ENCODE results near the gene RAP2A.

DNA sequence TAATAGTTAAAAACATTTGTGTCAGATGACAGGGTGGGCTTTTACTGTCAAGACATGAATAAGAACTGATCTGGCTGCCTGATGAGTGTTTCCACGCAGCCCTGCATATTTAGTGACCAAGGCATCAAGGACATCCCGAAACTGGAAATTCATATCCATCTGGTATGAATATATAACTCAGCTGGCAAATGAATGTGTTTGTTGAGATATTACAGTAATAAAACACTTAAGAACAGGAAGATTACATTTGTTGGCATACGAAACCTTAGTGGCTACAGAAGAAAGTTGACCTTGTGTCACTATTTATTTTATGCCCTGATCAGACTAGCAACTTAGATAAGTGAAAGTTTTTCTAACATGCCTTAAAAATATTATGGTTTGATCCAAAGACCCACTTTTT is 32.8 kb downstream of the RAP2A start:
- TF ChIP-seq, protein P1, sequence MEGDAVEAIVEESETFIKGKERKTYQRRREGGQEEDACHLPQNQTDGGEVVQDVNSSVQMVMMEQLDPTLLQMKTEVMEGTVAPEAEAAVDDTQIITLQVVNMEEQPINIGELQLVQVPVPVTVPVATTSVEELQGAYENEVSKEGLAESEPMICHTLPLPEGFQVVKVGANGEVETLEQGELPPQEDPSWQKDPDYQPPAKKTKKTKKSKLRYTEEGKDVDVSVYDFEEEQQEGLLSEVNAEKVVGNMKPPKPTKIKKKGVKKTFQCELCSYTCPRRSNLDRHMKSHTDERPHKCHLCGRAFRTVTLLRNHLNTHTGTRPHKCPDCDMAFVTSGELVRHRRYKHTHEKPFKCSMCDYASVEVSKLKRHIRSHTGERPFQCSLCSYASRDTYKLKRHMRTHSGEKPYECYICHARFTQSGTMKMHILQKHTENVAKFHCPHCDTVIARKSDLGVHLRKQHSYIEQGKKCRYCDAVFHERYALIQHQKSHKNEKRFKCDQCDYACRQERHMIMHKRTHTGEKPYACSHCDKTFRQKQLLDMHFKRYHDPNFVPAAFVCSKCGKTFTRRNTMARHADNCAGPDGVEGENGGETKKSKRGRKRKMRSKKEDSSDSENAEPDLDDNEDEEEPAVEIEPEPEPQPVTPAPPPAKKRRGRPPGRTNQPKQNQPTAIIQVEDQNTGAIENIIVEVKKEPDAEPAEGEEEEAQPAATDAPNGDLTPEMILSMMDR (IDR thresholded peaks at IDR 0.05; ENCODE audit: low read depth, low read length, missing input control) = no peak
- TF ChIP-seq, protein P2, sequence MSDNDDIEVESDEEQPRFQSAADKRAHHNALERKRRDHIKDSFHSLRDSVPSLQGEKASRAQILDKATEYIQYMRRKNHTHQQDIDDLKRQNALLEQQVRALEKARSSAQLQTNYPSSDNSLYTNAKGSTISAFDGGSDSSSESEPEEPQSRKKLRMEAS (IDR thresholded peaks at IDR 0.05) = no peak
- no peak for TF ChIP-seq JUND (IDR thresholded peaks at IDR 0.05)
- TF ChIP-seq RAD21 (IDR thresholded peaks at IDR 0.05) = no peak
- TF ChIP-seq HNF4G (IDR thresholded peaks at IDR 0.05) = no peak
- no peak for TF ChIP-seq YY1 (IDR thresholded peaks at IDR 0.05)
- TF ChIP-seq, protein P3, sequence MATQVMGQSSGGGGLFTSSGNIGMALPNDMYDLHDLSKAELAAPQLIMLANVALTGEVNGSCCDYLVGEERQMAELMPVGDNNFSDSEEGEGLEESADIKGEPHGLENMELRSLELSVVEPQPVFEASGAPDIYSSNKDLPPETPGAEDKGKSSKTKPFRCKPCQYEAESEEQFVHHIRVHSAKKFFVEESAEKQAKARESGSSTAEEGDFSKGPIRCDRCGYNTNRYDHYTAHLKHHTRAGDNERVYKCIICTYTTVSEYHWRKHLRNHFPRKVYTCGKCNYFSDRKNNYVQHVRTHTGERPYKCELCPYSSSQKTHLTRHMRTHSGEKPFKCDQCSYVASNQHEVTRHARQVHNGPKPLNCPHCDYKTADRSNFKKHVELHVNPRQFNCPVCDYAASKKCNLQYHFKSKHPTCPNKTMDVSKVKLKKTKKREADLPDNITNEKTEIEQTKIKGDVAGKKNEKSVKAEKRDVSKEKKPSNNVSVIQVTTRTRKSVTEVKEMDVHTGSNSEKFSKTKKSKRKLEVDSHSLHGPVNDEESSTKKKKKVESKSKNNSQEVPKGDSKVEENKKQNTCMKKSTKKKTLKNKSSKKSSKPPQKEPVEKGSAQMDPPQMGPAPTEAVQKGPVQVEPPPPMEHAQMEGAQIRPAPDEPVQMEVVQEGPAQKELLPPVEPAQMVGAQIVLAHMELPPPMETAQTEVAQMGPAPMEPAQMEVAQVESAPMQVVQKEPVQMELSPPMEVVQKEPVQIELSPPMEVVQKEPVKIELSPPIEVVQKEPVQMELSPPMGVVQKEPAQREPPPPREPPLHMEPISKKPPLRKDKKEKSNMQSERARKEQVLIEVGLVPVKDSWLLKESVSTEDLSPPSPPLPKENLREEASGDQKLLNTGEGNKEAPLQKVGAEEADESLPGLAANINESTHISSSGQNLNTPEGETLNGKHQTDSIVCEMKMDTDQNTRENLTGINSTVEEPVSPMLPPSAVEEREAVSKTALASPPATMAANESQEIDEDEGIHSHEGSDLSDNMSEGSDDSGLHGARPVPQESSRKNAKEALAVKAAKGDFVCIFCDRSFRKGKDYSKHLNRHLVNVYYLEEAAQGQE (IDR thresholded peaks at IDR 0.05) = no peak
- TF ChIP-seq TAF1 (conservative IDR thresholded peaks at IDR 0.05) = no peak
- TF ChIP-seq, protein P4, sequence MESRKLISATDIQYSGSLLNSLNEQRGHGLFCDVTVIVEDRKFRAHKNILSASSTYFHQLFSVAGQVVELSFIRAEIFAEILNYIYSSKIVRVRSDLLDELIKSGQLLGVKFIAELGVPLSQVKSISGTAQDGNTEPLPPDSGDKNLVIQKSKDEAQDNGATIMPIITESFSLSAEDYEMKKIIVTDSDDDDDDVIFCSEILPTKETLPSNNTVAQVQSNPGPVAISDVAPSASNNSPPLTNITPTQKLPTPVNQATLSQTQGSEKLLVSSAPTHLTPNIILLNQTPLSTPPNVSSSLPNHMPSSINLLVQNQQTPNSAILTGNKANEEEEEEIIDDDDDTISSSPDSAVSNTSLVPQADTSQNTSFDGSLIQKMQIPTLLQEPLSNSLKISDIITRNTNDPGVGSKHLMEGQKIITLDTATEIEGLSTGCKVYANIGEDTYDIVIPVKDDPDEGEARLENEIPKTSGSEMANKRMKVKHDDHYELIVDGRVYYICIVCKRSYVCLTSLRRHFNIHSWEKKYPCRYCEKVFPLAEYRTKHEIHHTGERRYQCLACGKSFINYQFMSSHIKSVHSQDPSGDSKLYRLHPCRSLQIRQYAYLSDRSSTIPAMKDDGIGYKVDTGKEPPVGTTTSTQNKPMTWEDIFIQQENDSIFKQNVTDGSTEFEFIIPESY (IDR thresholded peaks at IDR 0.05) = no peak
- no peak for TF ChIP-seq FOXA1 (IDR thresholded peaks at IDR 0.05)
- no peak for TF ChIP-seq SP1 (IDR thresholded peaks at IDR 0.05)
- no peak for TF ChIP-seq NR2F2 (IDR thresholded peaks at IDR 0.05)
- TF ChIP-seq, protein P5, sequence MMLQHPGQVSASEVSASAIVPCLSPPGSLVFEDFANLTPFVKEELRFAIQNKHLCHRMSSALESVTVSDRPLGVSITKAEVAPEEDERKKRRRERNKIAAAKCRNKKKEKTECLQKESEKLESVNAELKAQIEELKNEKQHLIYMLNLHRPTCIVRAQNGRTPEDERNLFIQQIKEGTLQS (IDR thresholded peaks at IDR 0.05) = no peak
- no peak for TF ChIP-seq GABPA (IDR thresholded peaks at IDR 0.05 in 1 of 2, conservative IDR thresholded peaks at IDR 0.05 in 1 of 2)

Measured in liver (tissue), 3 donors.